ENCODE measurements around the gene ABR.

Gene ABR

GRCh38 chr17:1227365-1227764 lies 47.6 kb upstream of the ABR start:
- no peaks in the 10 kb centered on the region for H3K79me2 ChIP-seq (ENCODE audit: insufficient read depth, low read depth)

DNA sequence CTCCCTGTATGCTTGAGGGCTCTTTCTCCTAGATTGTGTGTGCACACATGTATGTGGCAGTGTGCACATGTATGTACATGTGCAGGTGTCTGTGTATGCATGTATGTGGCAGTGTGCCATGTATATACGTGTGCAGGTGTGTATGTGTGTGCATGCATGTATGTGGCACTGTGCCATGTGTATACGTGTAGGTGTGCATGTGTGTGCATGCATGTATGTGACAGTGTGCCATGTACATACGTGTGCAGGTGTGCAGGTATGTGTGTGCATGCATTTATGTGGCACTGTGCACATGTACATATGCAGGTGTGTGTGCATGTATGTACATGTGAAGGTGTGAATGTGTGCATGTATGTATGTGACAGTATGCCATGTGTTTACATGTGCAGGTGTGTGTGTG lies 46.5 kb upstream of the ABR start:
- Histone ChIP-seq H3K36me3 (ENCODE audit: insufficient read depth) (no peaks in the 10 kb centered on the region), H3K79me2 (ENCODE audit: insufficient read depth, low read depth) (no peaks in the 10 kb centered on the region), H3K4me3 (IDR thresholded peaks at IDR 0.05; ENCODE audit: insufficient read depth, low read depth, low read length) (no peak overlapping the region), H3K27ac (no peak overlapping the region), H4K20me1 (ENCODE audit: insufficient read depth) (no peaks in the 10 kb centered on the region), H3K9ac (no peak overlapping the region), H2AFZ (ENCODE audit: low read depth) (no peak overlapping the region), H3K4me1 (ENCODE audit: low read depth, poor library complexity, severe bottlenecking) (no peaks in the 10 kb centered on the region), H3K27me3 (ENCODE audit: insufficient read depth, low read depth) (peaks cover 23% of the 10 kb centered on the region), H3K4me2 (no peak overlapping the region)
- TF ChIP-seq CTCF (conservative IDR thresholded peaks at IDR 0.05; ENCODE audit: low read depth, low read length), result no peak

More at GRCh38 chr17:1227365-1227764, 47.6 kb upstream of the ABR start:
- Histone ChIP-seq H3K9ac (no peak overlapping the region), H3K4me1 (ENCODE audit: low read depth, poor library complexity, severe bottlenecking) (no peaks in the 10 kb centered on the region), H3K4me3 (IDR thresholded peaks at IDR 0.05; ENCODE audit: insufficient read depth, low read depth, low read length) (no peak overlapping the region), H4K20me1 (ENCODE audit: insufficient read depth) (no peaks in the 10 kb centered on the region), H3K4me2 (no peak overlapping the region), H3K27me3 (ENCODE audit: insufficient read depth, low read depth) (peaks cover 26% of the 10 kb centered on the region), H3K27ac (no peak overlapping the region), H2AFZ (ENCODE audit: low read depth) (no peak overlapping the region), H3K36me3 (ENCODE audit: insufficient read depth) (no peaks in the 10 kb centered on the region)
- no peak for TF ChIP-seq CTCF (conservative IDR thresholded peaks at IDR 0.05; ENCODE audit: low read depth, low read length)

DNA sequence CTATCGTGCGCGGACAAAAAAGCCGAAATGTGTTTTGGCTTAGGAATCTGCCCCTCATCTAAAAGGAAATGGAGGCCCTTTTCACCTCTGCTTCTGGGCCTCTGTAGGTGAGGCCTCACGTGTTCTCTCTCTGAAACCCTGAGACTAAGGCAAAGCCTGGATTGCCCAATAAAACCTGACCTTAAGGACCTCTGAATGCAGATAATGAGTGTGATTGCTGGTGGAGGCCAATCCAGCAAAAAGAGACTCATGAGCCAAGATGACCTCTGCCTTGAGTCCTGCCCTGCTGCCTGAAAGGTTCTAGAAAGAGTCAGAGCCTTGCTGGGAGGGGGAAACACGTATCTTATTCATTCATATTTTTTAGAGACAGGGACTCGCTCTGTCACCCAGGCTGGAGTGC lies 44.5 kb upstream of the ABR start:
- no peak overlapping the region for H3K4me2 ChIP-seq
- no peak overlapping the region for H3K4me3 ChIP-seq (IDR thresholded peaks at IDR 0.05; ENCODE audit: insufficient read depth, low read depth, low read length)
- H3K27me3 ChIP-seq (ENCODE audit: insufficient read depth, low read depth), result peaks cover 37% of the 10 kb centered on the region
- H3K9ac ChIP-seq, result no peak overlapping the region
- no peak overlapping the region for H2AFZ ChIP-seq (ENCODE audit: low read depth)
- no peaks in the 10 kb centered on the region for H3K4me1 ChIP-seq (ENCODE audit: low read depth, poor library complexity, severe bottlenecking)
- no peaks in the 10 kb centered on the region for H3K79me2 ChIP-seq (ENCODE audit: insufficient read depth, low read depth)
- no peak for TF ChIP-seq CTCF (conservative IDR thresholded peaks at IDR 0.05; ENCODE audit: low read depth, low read length)
- no peaks in the 10 kb centered on the region for H3K36me3 ChIP-seq (ENCODE audit: insufficient read depth)
- no peaks in the 10 kb centered on the region for H4K20me1 ChIP-seq (ENCODE audit: insufficient read depth)
- H3K27ac ChIP-seq, result no peak overlapping the region

DNA sequence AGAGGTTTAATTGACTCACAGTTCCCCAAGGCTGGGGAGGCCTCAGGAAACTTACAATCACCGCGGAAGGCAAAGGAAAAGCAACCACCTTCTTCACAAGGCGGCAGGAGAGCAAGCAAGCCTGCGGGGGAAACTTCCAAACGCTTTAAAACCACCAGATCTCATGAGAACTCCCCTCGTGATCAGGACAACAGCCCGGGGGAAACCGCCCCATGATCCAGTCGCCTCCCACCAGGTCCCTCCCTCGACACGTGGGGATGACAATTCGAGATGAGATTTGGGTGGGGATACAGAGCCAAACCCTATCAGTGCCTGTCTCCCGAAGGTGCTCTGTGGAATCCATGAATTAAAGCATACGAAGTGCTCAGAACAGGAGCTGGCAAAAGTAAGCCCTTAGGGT lies 43.9 kb upstream of the ABR start:
- no peak overlapping the region for H3K27ac ChIP-seq
- TF ChIP-seq CTCF (conservative IDR thresholded peaks at IDR 0.05; ENCODE audit: low read depth, low read length), result no peak
- no peak overlapping the region for H3K4me2 ChIP-seq
- no peaks in the 10 kb centered on the region for H3K4me1 ChIP-seq (ENCODE audit: low read depth, poor library complexity, severe bottlenecking)
- no peaks in the 10 kb centered on the region for H3K36me3 ChIP-seq (ENCODE audit: insufficient read depth)
- no peak overlapping the region for H3K4me3 ChIP-seq (IDR thresholded peaks at IDR 0.05; ENCODE audit: insufficient read depth, low read depth, low read length)
- no peaks in the 10 kb centered on the region for H4K20me1 ChIP-seq (ENCODE audit: insufficient read depth)
- no peaks in the 10 kb centered on the region for H3K79me2 ChIP-seq (ENCODE audit: insufficient read depth, low read depth)
- H3K9ac ChIP-seq, result no peak overlapping the region
- H3K27me3 ChIP-seq (ENCODE audit: insufficient read depth, low read depth), result peaks cover 39% of the 10 kb centered on the region
- H2AFZ ChIP-seq (ENCODE audit: low read depth), result no peak overlapping the region
